Measurements from ENCODE around the gene FAM229B. TPM values are rescaled to one million over a fixed set of nuclear protein-coding genes. Genes with fewer than 3 reads are reported as not detected.

Gene FAM229B
- total and polyA plus RNA-seq, 2 experiments from 2014 or later, result 12.0 to 57.3 TPM

GRCh38 chr6:112039431-112039770 is 48.0 kb upstream of the FAM229B start:
- peak overlapping the region; percentile 43; the same call in 1 of the 2 replicates for H3K4me3 ChIP-seq
- peak overlapping the region; percentile 36; the same call in 1 of the 2 replicates for H2AFZ ChIP-seq
- no peaks in the 10 kb centered on the region for H3K27me3 ChIP-seq (replicated peaks; ENCODE audit: insufficient read depth)
- peaks cover 83% of the 10 kb centered on the region for H3K4me1 ChIP-seq (ENCODE audit: insufficient read depth)
- in situ Hi-C loops (cut with MboI), result no loop called here
- no peaks in the 10 kb centered on the region for H4K20me1 ChIP-seq (ENCODE audit: insufficient read depth)
- H3K36me3 ChIP-seq (ENCODE audit: low read depth), result no peaks in the 10 kb centered on the region
- H3F3A ChIP-seq (ENCODE audit: insufficient read depth), result peaks cover 87% of the 10 kb centered on the region
- no peaks in the 10 kb centered on the region for H3K9me3 ChIP-seq (ENCODE audit: low read depth)
- H3K4me2 ChIP-seq (ENCODE audit: unreplicated experiment), result peak overlapping the region; percentile 71
- TF ChIP-seq EZH2phosphoT487 (IDR thresholded peaks at IDR 0.05; ENCODE audit: insufficient read depth, low read depth), result no peak
- no peak for TF ChIP-seq EZH2 (IDR thresholded peaks at IDR 0.05; ENCODE audit: insufficient read depth, poor library complexity, severe bottlenecking)
- peak overlapping the region; percentile 89 for H3K9ac ChIP-seq
- no peak for DNase-seq
- whole genome bisulfite sequencing, 2 experiments (ENCODE audit: low coverage in 1 of 2, low lambda C conversion rate in 2 of 2, missing lambda C conversion rate in 2 of 2), result 53 to 55% methylated on average over 2 of the region's 2 CpGs
- no peaks in the 10 kb centered on the region for H3K9me2 ChIP-seq (ENCODE audit: insufficient read depth)
- no peaks in the 10 kb centered on the region for H3K79me2 ChIP-seq (ENCODE audit: insufficient read depth)
- H3K27ac ChIP-seq, result peak overlapping the region; percentile 99

- H3K9ac ChIP-seq, result peak overlapping the region; percentile 18; the same call in 1 of the 2 replicates
- no peaks in the 10 kb centered on the region for H3K79me2 ChIP-seq (ENCODE audit: insufficient read depth)
- H3K9me2 ChIP-seq (ENCODE audit: insufficient read depth), result no peaks in the 10 kb centered on the region
- 89 to 95% methylated on average over 1 of the region's 1 CpG for WGBS, 2 experiments (ENCODE audit: low coverage in 1 of 2, low lambda C conversion rate in 2 of 2, missing lambda C conversion rate in 2 of 2)
- H3K27me3 ChIP-seq (replicated peaks; ENCODE audit: insufficient read depth), result no peaks in the 10 kb centered on the region
- in situ Hi-C loops (cut with MboI), result loop anchor here (10.0 kb wide), 1 partner anchor 326 kb away; no protein-coding TSS in a partner anchor
- no peaks in the 10 kb centered on the region for H3K9me3 ChIP-seq (ENCODE audit: low read depth)
- DNase-seq, result peak; percentile 59
- peaks cover 87% of the 10 kb centered on the region for H3F3A ChIP-seq (ENCODE audit: insufficient read depth)
- TF ChIP-seq EZH2 (IDR thresholded peaks at IDR 0.05; ENCODE audit: insufficient read depth, poor library complexity, severe bottlenecking) (no peak), EZH2phosphoT487 (IDR thresholded peaks at IDR 0.05; ENCODE audit: insufficient read depth, low read depth) (no peak)
- H2AFZ ChIP-seq, result peak overlapping the region; percentile 2; the same call in 1 of the 2 replicates
- no peak overlapping the region for H3K4me3 ChIP-seq
- H3K36me3 ChIP-seq (ENCODE audit: low read depth), result no peaks in the 10 kb centered on the region
- H3K27ac ChIP-seq, result peak overlapping the region; percentile 99
- H4K20me1 ChIP-seq (ENCODE audit: insufficient read depth), result no peaks in the 10 kb centered on the region
- H3K4me1 ChIP-seq (ENCODE audit: insufficient read depth), result peaks cover 86% of the 10 kb centered on the region
- H3K4me2 ChIP-seq (ENCODE audit: unreplicated experiment), result no peak overlapping the region
These were observed 46.4 kb upstream of the FAM229B start for GRCh38 chr6:112040956-112041355.

GRCh38 chr6:112041535-112041934 is 45.9 kb upstream of the FAM229B start:
- H3K79me2 ChIP-seq (ENCODE audit: insufficient read depth), result no peaks in the 10 kb centered on the region
- no peak for TF ChIP-seq EZH2phosphoT487 (IDR thresholded peaks at IDR 0.05; ENCODE audit: insufficient read depth, low read depth)
- no peak for TF ChIP-seq EZH2 (IDR thresholded peaks at IDR 0.05; ENCODE audit: insufficient read depth, poor library complexity, severe bottlenecking)
- H3K4me2 ChIP-seq (ENCODE audit: unreplicated experiment), result no peak overlapping the region
- H3K36me3 ChIP-seq (ENCODE audit: low read depth), result no peaks in the 10 kb centered on the region
- peaks cover 82% of the 10 kb centered on the region for H3K4me1 ChIP-seq (ENCODE audit: insufficient read depth)
- no peaks in the 10 kb centered on the region for H4K20me1 ChIP-seq (ENCODE audit: insufficient read depth)
- peak overlapping the region; percentile 18; the same call in 1 of the 2 replicates for H3K9ac ChIP-seq
- peak overlapping the region; percentile 2; the same call in 1 of the 2 replicates for H2AFZ ChIP-seq
- no peak overlapping the region for H3K4me3 ChIP-seq
- H3F3A ChIP-seq (ENCODE audit: insufficient read depth), result peaks cover 81% of the 10 kb centered on the region
- peak overlapping the region; percentile 99 for H3K27ac ChIP-seq
- no peaks in the 10 kb centered on the region for H3K27me3 ChIP-seq (replicated peaks; ENCODE audit: insufficient read depth)
- DNase-seq, result peak; percentile 17
- H3K9me3 ChIP-seq (ENCODE audit: low read depth), result no peaks in the 10 kb centered on the region
- 61 to 62% methylated on average over 3 of the region's 3 CpGs for WGBS, 2 experiments (ENCODE audit: low coverage in 1 of 2, low lambda C conversion rate in 2 of 2, missing lambda C conversion rate in 2 of 2)
- in situ Hi-C loops (cut with MboI), result loop anchor here (10.0 kb wide), 1 partner anchor 327 kb away; no protein-coding TSS in a partner anchor
- H3K9me2 ChIP-seq (ENCODE audit: insufficient read depth), result no peaks in the 10 kb centered on the region

GRCh38 chr6:112043032-112044007 is 44.1 kb upstream of the FAM229B start:
- Histone ChIP-seq H3K27me3 (replicated peaks; ENCODE audit: insufficient read depth) (no peaks in the 10 kb centered on the region), H3K9me2 (ENCODE audit: insufficient read depth) (no peaks in the 10 kb centered on the region), H3F3A (ENCODE audit: insufficient read depth) (peaks cover 67% of the 10 kb centered on the region), H3K79me2 (ENCODE audit: insufficient read depth) (no peaks in the 10 kb centered on the region), H2AFZ (peak overlapping the region; percentile 81), H3K4me3 (peak overlapping the region; percentile 83), H3K27ac (peak overlapping the region; percentile 99), H3K4me2 (ENCODE audit: unreplicated experiment) (peak overlapping the region; percentile 93), H3K36me3 (ENCODE audit: low read depth) (no peaks in the 10 kb centered on the region), H3K9ac (peak overlapping the region; percentile 98), H3K4me1 (ENCODE audit: insufficient read depth) (peaks cover 67% of the 10 kb centered on the region), H3K9me3 (ENCODE audit: low read depth) (no peaks in the 10 kb centered on the region), H4K20me1 (ENCODE audit: insufficient read depth) (no peaks in the 10 kb centered on the region)
- in situ Hi-C loops (cut with MboI), result loop anchor here (10.0 kb wide), 1 partner anchor 329 kb away; no protein-coding TSS in a partner anchor
- TF ChIP-seq EZH2phosphoT487 (IDR thresholded peaks at IDR 0.05; ENCODE audit: insufficient read depth, low read depth), result no peak
- no peak for TF ChIP-seq EZH2 (IDR thresholded peaks at IDR 0.05; ENCODE audit: insufficient read depth, poor library complexity, severe bottlenecking)
- DNase-seq, result peak; percentile 94
- WGBS, 2 experiments (ENCODE audit: low coverage in 1 of 2, low lambda C conversion rate in 2 of 2, missing lambda C conversion rate in 2 of 2), result 1% methylated on average over 36 of the region's 36 CpGs
